HG02571 (cell line): Measurements from ENCODE around the gene FOXF2.
"Not testable (repeated sequence)": the region's sequence is repeated elsewhere in the genome, so short reads cannot be mapped to it uniquely, and the experiment has no call there.

Experiments used
- ATAC-seq: cut with Tn5 transposase; IDR thresholded peaks from one replicate; pipeline ENCODE4 v1.9.1; 2021; ENCODE audit warnings: mild to moderate bottlenecking, moderate library complexity; ENCODE audit not compliant: unreplicated experiment

The FOXF2 gene

GRCh38 chr6:1389369-1390132, at the start of gene FOXF2:
Gene FOXF2, plus strand, starts transcription at chr6:1389576. Its CDS starts 372 bp downstream, at chr6:1389948.
- no peak for ATAC-seq

GRCh38 chr6:1346101-1346500, 43.3 kb upstream of the FOXF2 start:
- ATAC-seq: no peak

DNA sequence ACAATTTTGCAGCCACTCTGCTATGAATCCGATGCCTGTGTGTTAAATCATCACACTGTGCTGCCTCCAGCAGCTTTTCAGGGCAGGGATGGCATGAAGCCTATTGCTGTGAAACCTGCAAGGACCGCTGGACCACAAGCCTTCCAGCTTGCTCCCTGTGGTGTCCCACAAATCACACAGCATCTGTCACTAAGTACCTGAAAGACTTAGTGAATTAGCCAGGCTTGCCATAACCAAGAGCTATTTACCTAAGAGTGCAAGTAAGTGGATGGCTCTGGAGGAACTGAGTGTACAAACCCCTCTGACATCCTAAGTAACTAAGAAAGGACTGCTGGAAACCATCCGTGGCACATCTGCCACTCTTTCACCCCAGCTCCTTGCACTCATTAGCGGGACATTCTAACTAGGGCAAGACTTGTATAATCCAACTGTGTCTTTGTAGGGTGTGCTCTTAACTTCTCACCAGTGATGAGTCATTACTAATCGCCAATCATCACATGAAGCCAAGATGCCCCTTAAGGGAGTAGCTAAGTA, 42.8 kb upstream of the FOXF2 start:
- no peak for ATAC-seq

- ATAC-seq: no peak
These were observed 42.2 kb upstream of the FOXF2 start for GRCh38 chr6:1347161-1347560.

DNA sequence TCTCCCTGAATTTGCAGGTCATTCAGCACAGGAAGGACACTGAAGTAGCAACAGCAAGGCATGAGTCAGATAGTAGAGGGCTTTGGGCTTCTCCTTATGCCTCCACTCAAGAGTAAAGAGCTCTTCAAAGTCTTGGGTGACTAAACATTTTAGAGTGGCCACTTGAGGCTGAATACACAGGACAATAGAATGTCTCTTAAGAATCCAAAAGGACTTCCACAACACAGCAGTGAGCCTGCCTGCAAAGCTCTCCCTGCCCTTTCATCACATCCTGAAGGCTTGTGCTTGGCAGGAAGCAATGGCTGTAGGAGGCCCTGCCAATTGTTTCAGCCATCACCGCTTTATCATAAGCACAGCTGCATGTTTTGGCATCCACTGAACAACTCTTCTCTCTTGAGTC, 40.7 kb upstream of the FOXF2 start:
- no peak for ATAC-seq

DNA sequence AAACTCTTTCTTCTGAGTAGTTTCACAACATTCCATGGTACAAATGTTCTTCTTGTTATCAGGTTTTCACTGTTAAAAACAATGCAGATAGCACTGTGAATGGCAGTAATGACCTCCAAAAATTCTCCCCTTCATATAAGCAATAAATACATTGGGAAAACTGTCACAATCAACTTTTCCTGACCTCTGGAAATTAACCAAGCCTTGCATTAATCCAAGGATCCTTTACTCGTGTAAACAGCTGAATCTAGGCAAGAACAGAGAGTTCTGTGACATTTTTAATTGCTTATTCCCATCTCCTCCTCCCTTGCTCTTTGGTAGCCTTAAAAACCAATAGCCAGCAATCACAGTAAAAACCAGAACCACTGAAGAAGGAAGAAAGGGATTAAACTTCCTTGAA, 39.7 kb upstream of the FOXF2 start:
- ATAC-seq: no peak

DNA sequence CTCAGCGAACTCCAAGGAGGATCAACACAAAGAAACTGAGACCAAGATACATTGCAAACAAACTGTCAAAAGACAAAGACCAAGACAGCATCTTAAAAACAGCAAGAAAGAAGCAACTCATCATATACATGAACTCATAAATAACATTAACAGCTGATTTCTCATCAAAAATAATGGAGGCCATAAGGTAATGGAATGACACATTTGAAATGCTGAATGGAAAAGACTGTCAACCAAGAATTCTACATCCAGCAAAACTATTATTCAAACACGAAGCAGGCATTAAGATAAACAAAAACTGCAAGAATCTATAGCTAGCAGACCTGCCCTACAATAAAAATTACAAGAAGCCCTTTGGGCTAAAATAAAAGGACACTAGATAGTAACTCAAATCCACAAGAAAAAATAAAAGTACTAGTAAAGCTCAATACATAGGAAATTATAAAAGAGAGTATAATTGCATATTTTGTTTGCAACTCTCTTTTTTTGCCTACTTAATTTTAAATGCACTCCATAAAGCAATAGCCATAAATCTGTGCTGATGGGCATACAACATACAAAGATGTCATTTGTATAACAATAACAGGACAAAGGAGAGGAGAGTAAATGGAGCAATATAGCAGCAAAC, 37.9 kb upstream of the FOXF2 start:
- ATAC-seq: no peak

GRCh38 chr6:1355068-1355467, 34.3 kb upstream of the FOXF2 start:
- ATAC-seq: not testable (repeated sequence)

DNA sequence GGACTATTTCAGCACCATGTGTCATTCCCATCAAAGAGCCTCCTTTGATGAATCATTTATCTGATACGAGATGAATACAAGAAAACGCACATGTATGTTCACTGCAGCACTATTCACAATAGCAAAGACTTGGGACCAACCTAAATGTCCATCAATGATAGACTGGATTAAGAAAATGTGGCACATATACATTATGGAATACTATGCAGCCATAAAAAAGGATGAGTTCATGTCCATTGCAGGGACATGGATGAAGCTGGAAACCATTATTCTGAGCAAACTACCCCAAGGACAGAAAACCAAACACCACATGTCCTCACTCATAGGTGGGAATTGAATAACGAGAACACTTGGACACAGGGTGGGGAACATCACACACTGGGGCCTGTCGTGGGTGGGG, 27.7 kb upstream of the FOXF2 start:
- ATAC-seq: not testable (repeated sequence)

GRCh38 chr6:1362643-1363042, 26.7 kb upstream of the FOXF2 start:
- ATAC-seq: no peak

DNA sequence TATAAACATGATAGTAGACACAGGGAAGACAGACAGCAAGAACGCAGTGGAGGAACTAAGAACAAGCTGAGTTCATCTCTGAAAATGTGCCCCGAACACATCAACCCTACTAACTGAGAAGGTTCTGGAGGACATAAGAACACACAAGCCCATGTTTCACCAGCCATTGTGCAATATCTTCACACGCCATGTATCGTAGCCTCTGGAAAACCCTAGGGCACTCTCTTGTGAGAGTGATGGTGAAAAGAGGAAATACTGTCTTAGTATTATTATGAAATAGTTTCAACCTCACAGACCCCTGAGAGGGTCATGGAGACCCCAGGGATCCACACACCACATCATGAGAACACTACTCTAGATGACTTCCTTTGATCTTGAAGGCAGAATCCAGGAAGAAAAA, 26.1 kb upstream of the FOXF2 start:
- no peak for ATAC-seq

GRCh38 chr6:1363729-1364572, 25.4 kb upstream of the FOXF2 start:
- ATAC-seq: no peak

GRCh38 chr6:1364791-1365190, 24.6 kb upstream of the FOXF2 start:
- no peak for ATAC-seq

DNA sequence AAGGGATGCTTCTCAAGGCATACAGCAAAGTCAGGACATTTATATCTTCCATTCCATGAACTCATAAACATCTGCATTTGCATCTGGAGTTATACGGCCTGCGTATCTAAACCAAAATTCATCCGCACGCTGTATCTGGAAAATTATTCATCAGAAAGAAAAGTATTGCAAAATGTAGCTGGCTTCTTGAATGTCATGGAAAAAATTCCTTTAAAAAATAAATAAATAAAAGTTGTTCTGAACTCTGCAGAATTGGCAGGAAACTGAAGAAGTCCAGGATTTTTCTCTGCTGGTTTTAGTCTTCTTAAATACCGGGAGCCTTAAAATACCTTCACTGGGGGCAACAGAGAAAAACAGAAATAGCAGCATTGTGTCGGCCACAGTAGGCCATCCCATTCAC, 23.7 kb upstream of the FOXF2 start:
- no peak for ATAC-seq

GRCh38 chr6:1367771-1368170, 21.6 kb upstream of the FOXF2 start:
- ATAC-seq: no peak

- ATAC-seq: no peak
These were observed 20.4 kb upstream of the FOXF2 start for GRCh38 chr6:1368940-1369339.

DNA sequence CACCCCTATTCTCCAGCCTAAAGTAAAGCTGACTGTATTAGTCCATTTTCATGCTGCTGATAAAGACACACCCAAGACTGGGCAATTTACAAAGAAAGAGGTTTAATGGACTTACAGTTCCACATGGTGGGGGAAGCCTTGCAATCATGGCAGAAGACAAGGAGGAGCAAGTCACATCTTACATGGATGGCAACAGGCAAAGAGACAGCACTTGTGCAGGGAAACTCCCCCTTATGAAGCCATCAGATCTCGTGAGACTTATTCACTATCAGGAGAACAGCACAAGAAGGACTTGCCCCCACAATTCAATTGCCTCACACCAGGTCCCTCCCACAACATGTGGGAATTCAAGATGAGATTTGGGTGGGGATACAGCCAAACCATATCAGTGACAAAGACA, 19.7 kb upstream of the FOXF2 start:
- not testable (repeated sequence) for ATAC-seq

DNA sequence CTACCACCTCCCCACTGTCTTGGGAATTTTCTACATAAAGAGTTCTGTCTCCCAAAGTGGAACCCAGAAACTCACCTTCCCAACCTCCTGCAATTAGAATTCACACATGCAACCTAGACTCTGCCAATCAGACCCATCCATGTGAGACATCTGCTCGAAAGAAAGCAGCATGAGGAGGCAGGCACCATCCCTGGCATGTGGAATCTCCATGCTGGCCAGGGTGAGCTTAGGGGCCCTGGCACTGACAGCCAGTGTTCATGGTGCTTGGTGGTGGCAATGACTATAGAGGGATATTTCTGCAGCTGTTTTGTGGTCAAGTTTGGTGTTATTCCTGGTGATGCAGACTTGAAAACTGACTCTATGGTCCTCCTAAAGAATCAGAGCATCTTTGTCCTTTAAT, 17.4 kb upstream of the FOXF2 start:
- ATAC-seq: no peak

GRCh38 chr6:1372690-1373089, 16.7 kb upstream of the FOXF2 start:
- no peak for ATAC-seq

DNA sequence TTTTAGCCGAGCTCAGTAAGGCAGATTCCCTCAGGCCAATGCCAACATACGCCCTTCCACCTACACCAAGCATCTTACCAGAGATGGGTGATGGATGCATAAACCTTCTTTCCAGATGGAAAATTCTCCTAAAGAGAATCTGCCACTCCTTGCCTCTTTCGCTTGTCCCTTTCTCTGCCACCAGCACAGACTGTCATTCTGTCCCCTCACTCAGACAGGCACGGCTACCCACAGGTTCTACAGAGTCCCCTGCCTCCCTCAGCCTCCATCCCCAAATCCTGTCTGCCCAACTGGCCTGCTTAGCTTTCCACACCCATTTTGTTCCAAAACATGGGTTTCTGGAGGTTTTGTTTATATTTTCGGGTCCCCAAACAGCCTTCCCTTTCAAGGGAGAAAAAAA, 12.7 kb upstream of the FOXF2 start:
- ATAC-seq: no peak

GRCh38 chr6:1377526-1377925, 11.8 kb upstream of the FOXF2 start:
- ATAC-seq: no peak
